H1 (cell line): Measurements from ENCODE around the gene RPS21. TPM values are rescaled to one million over a fixed set of nuclear protein-coding genes. Genes with fewer than 3 reads are reported as not detected.

Experiments used
- CTCF ChIA-PET: fragments of 300-600 bp; sonication (Branson Sonifier 250); formaldehyde crosslinking; loops from one replicate; lab custom pipeline; 2021; ENCODE audit not compliant: partially characterized antibody; lab: Charles Lee
- POLR2A ChIA-PET: fragments of 300-600 bp; sonication (Branson Sonifier 250); formaldehyde crosslinking; loops from one replicate; lab custom pipeline; 2021; ENCODE audit warnings: inconsistent platforms; ENCODE audit not compliant: partially characterized antibody; lab: Charles Lee
- DNase-seq, 2 experiments: peaks; one replicate each; pipeline versions ENCODE4 v3.0.0 to v3.0.0-alpha.2; 2010 to 2022; ENCODE audit warnings: low spot score in 2 of 2, low read depth in 1 of 2, mixed read lengths in 1 of 2
- FAIRE-seq: peaks from 2 replicates; lab custom pipeline; 2011; peaks lifted over from hg19 to GRCh38; lab: Jason Lieb, UNC
- H2AFZ ChIP-seq: 2 replicates; pipeline ENCODE4 v1.8.1; 2012; ENCODE audit warnings: low read length, inconsistent platforms
- H2AK5ac ChIP-seq: 2 replicates; pipeline ENCODE4 v1.6.1; 2013; ENCODE audit warnings: low read depth, low read length
- H2BK120ac ChIP-seq: replicated peaks from 2 replicates; pipeline ENCODE3; 2013; ENCODE audit warnings: low read depth, low read length, inconsistent platforms
- H2BK12ac ChIP-seq: 2 replicates; pipeline ENCODE4 v1.6.1; 2013; ENCODE audit warnings: low read depth, low read length
- H2BK15ac ChIP-seq: 2 replicates; pipeline ENCODE4 v1.6.1; 2013; ENCODE audit warnings: low read length
- H2BK20ac ChIP-seq: 2 replicates; pipeline ENCODE4 v1.6.1; 2013; ENCODE audit warnings: low read length
- H2BK5ac ChIP-seq: 2 replicates; pipeline ENCODE4 v1.6.1; 2013; ENCODE audit warnings: low read depth, low read length
- H3K14ac ChIP-seq: 2 replicates; pipeline ENCODE4 v1.6.1; 2013; ENCODE audit warnings: inconsistent platforms; ENCODE audit not compliant: insufficient read length
- H3K18ac ChIP-seq: 2 replicates; pipeline ENCODE4 v1.6.1; 2013; ENCODE audit warnings: low read length; ENCODE audit errors: extremely low read depth
- H3K23ac ChIP-seq: 2 replicates; pipeline ENCODE4 v1.6.1; 2013; ENCODE audit warnings: inconsistent platforms; ENCODE audit not compliant: insufficient read length
- H3K23me2 ChIP-seq: 2 replicates; pipeline ENCODE4 v1.6.1; 2013; ENCODE audit warnings: low read depth, low read length
- H3K27ac ChIP-seq: 2 replicates; pipeline ENCODE4 v1.6.1; 2011; ENCODE audit warnings: low read depth, low read length, inconsistent platforms
- H3K27me3 ChIP-seq, 4 experiments: replicated peaks in 1 of 4; 1 replicate in 1 of 4; 2 replicates in 3 of 4; pipeline versions ENCODE4 v1.6.1 to v1.8.1; 2011 to 2013; ENCODE audit warnings: low read length in 3 of 4, mild to moderate bottlenecking in 3 of 4, inconsistent platforms in 2 of 4, mixed read lengths in 2 of 4, moderate library complexity in 1 of 4; ENCODE audit not compliant: control insufficient read depth in 3 of 4, insufficient read depth in 3 of 4; ENCODE audit errors: extremely low read depth in 1 of 4
- H3K36me3 ChIP-seq, 4 experiments: 2 replicates each; pipeline versions ENCODE4 v1.6.1 to v1.8.1; 2011 to 2013; ENCODE audit warnings: mild to moderate bottlenecking in 4 of 4, low read length in 3 of 4, moderate library complexity in 2 of 4, control low read depth in 1 of 4, inconsistent platforms in 1 of 4; ENCODE audit not compliant: insufficient read depth in 4 of 4, control insufficient read depth in 2 of 4
- H3K4ac ChIP-seq: replicated peaks from 2 replicates; pipeline ENCODE3; 2013; ENCODE audit warnings: low read length, low read depth, mixed read lengths, inconsistent platforms; ENCODE audit not compliant: insufficient read length
- H3K4me1 ChIP-seq, 4 experiments: replicated peaks in 1 of 4; 1 replicate in 1 of 4; 2 replicates in 3 of 4; pipeline versions ENCODE4 v1.6.1 to v1.8.1; 2011 to 2013; ENCODE audit warnings: low read length in 3 of 4, inconsistent platforms in 2 of 4, mixed read lengths in 1 of 4; ENCODE audit not compliant: insufficient read depth in 4 of 4, control insufficient read depth in 3 of 4
- H3K4me2 ChIP-seq, 2 experiments: 2 replicates each; pipeline versions ENCODE4 v1.6.1 to v1.8.1; 2011 to 2013; ENCODE audit warnings: low read depth in 2 of 2, low read length in 2 of 2, control low read depth in 1 of 2, inconsistent platforms in 1 of 2, mild to moderate bottlenecking in 1 of 2; ENCODE audit not compliant: insufficient read depth in 1 of 2
- H3K4me3 ChIP-seq, 4 experiments: fragments of 200-600, 300-600 bp in 1 of 4; sonication (generic), shearing (Covaris generic), sonication (Bioruptor Twin) in 1 of 4; 2 replicates each; pipeline versions ENCODE4 v1.5.1 to v1.8.1; 2011 to 2016; ENCODE audit warnings: low read length in 4 of 4, low read depth in 3 of 4, control low read depth in 2 of 4, inconsistent platforms in 2 of 4, mild to moderate bottlenecking in 2 of 4, mixed read lengths in 1 of 4, moderate library complexity in 1 of 4; ENCODE audit not compliant: insufficient read depth in 2 of 4; ENCODE audit errors: extremely low read depth in 1 of 4
- H3K56ac ChIP-seq: replicated peaks from 2 replicates; pipeline ENCODE3; 2013; ENCODE audit warnings: low read depth, mild to moderate bottlenecking, mixed read lengths, low read length, inconsistent platforms; ENCODE audit not compliant: insufficient read length
- H3K79me1 ChIP-seq: 2 replicates; pipeline ENCODE4 v1.6.1; 2013; ENCODE audit warnings: low read depth, low read length, control low read depth
- H3K79me2 ChIP-seq, 2 experiments: 2 replicates each; pipeline versions ENCODE4 v1.6.1 to v1.8.1; 2012 to 2013; ENCODE audit warnings: low read length in 2 of 2, mild to moderate bottlenecking in 2 of 2, inconsistent platforms in 1 of 2; ENCODE audit not compliant: insufficient read depth in 2 of 2, control insufficient read depth in 1 of 2
- H3K9ac ChIP-seq, 4 experiments: replicated peaks in 1 of 4; 1 replicate in 1 of 4; 2 replicates in 3 of 4; pipeline versions ENCODE4 v1.6.1 to v1.8.1; 2011 to 2013; ENCODE audit warnings: low read depth in 3 of 4, low read length in 3 of 4, control low read depth in 2 of 4, mild to moderate bottlenecking in 2 of 4, moderate library complexity in 2 of 4, inconsistent platforms in 1 of 4; ENCODE audit errors: extremely low read depth in 1 of 4
- H3K9me3 ChIP-seq, 2 experiments: 2 replicates each; pipeline versions ENCODE4 v1.6.1 to v1.8.1; 2012 to 2013; ENCODE audit warnings: mild to moderate bottlenecking in 2 of 2, moderate library complexity in 2 of 2, control low read depth in 1 of 2, inconsistent platforms in 1 of 2, low read depth in 1 of 2, low read length in 1 of 2, mixed read lengths in 1 of 2; ENCODE audit not compliant: insufficient read depth in 2 of 2
- H4K20me1 ChIP-seq, 2 experiments: replicated peaks in 1 of 2; 2 replicates each; pipeline versions ENCODE3 to v1.8.1; 2011 to 2013; ENCODE audit warnings: inconsistent platforms in 2 of 2, low read length in 2 of 2, mild to moderate bottlenecking in 1 of 2; ENCODE audit not compliant: insufficient read depth in 2 of 2, control insufficient read depth in 1 of 2
- H4K5ac ChIP-seq: 2 replicates; pipeline ENCODE4 v1.6.1; 2013; ENCODE audit warnings: low read length, low read depth, mixed read lengths, inconsistent platforms; ENCODE audit not compliant: insufficient read length
- H4K8ac ChIP-seq: 2 replicates; pipeline ENCODE4 v1.8.0; 2013; ENCODE audit warnings: mild to moderate bottlenecking, moderate library complexity, low read length, inconsistent platforms; ENCODE audit not compliant: insufficient read depth; ENCODE audit errors: extremely low read depth
- H4K91ac ChIP-seq: replicated peaks from 2 replicates; pipeline ENCODE3; 2013; ENCODE audit warnings: low read length, mixed read lengths, inconsistent platforms; ENCODE audit not compliant: insufficient read length
- ATF3 ChIP-seq: IDR thresholded peaks from 2 replicates; pipeline ENCODE4 v1.6.1; 2011; ENCODE audit warnings: low read depth, mild to moderate bottlenecking, low read length; ENCODE audit not compliant: insufficient read depth
- CBX8 ChIP-seq: fragments of 300-800, 300-1000 bp; sonication (generic); IDR thresholded peaks from 2 replicates; pipeline ENCODE4 v1.7.1; 2016; ENCODE audit warnings: low read depth, low read length, borderline replicate concordance
- WGBS, 2 experiments: shearing (Covaris generic) in 1 of 2; methylation state at CpG; one replicate each; pipeline versions ENCODE4 v1.1.6 to v1.1.7; 2013 to 2015; ENCODE audit warnings: low lambda C conversion rate in 2 of 2, mixed read lengths in 2 of 2, inconsistent platforms in 1 of 2, low coverage in 1 of 2, missing lambda C conversion rate in 1 of 2; ENCODE audit not compliant: insufficient replicate concordance in 2 of 2, insufficient coverage in 1 of 2, insufficient read length in 1 of 2; ENCODE audit errors: extremely low coverage in 1 of 2, missing lambda C conversion rate in 1 of 2; 5-methylcytosine and 5-hydroxymethylcytosine counted together
- polyA plus RNA-seq, 7 experiments: library from polyadenylated mRNA; depleted of rRNA in 3 of 7; stranded (reverse) in 5 of 7; unstranded in 2 of 7; fragments of >200 nt in 5 of 7; fragments of 200-250 nt in 2 of 7; gene quantifications; 1 replicate in 5 of 7; 2 replicates in 1 of 7; 4 replicates in 1 of 7; pipeline versions ENCODE4 v1.2.1 to v1.2.3, GENCODE V29; 2011 to 2013; ENCODE audit warnings: missing spikeins in 2 of 7, mixed read lengths in 2 of 7
- total RNA-seq: library from RNA; stranded (reverse); fragmentation: NEBNext Ultra II Directional; extraction: Animal tissue kit (Norgen Biotek cat#: 25700); gene quantifications from 2 replicates; pipeline ENCODE4 v1.2.1, GENCODE V29; 2021

RPS21 gene
- total and polyA plus RNA-seq, 2 of the 8 experiments (the other 6 are each of a cell fraction or from before 2014, with no cell fraction given): 1,787 to 7,219 TPM

GRCh38 chr20:62433658-62434497 lies 47.0 kb downstream of the RPS21 start:
- Histone ChIP-seq H4K20me1 (no peaks in the 10 kb centered on the region), H3K23me2 (peaks cover under 1% of the 10 kb centered on the region; the same call in 1 of the 2 replicates), H2BK12ac (no peak overlapping the region), H3K79me2 (no peaks in the 10 kb centered on the region), H3K4me2 (no peak overlapping the region), H3K4me1 (peaks cover 0 to 14% (median 5%) of the 10 kb centered on the region in 4 experiments; a peak in 5 of 7 replicates), H2AK5ac (no peak overlapping the region), H3K14ac (no peak overlapping the region), H3K23ac (no peak overlapping the region), H2BK15ac (no peak overlapping the region), H4K8ac (peak overlapping the region; percentile 72; the same call in 1 of the 2 replicates), H4K91ac (no peak overlapping the region), H2AFZ (no peak overlapping the region), H4K5ac (no peak overlapping the region), H3K4me3 (no peak overlapping the region), H3K4ac (no peak overlapping the region), H3K56ac (no peak overlapping the region), H3K79me1 (no peaks in the 10 kb centered on the region), H2BK5ac (no peak overlapping the region), H2BK20ac (no peak overlapping the region), H3K9me3 (peaks cover 0 to 8% of the 10 kb centered on the region in 2 experiments; a peak in 3 of 4 replicates), H3K27ac (no peak overlapping the region), H3K27me3 (peaks cover 0 to 2% (median 0%) of the 10 kb centered on the region in 4 experiments; a peak in 1 of 7 replicates), H3K36me3 (no peaks in the 10 kb centered on the region), H2BK120ac (no peak overlapping the region), H3K18ac (no peak overlapping the region; the same call in 1 of the 2 replicates), H3K9ac (no peak overlapping the region)
- 91% methylated on average over 31 of the region's 32 CpGs; no CpG with 5 or more reads in 1 of the 2 experiments for WGBS, 2 experiments
- TF ChIP-seq CBX8 (no peak), ATF3 (no peak)
- ChIA-PET CTCF (interaction anchor here (1.1 to 1.5 kb wide), 2 partner anchors 16 to 62 kb away, joined by 3 to 4 read pairs; no protein-coding TSS in a partner anchor), POLR2A (no interaction called here)
- no peak for FAIRE-seq
- no peak for DNase-seq
